ENCODE data around the gene SLC39A8. TPM values are rescaled to one million over a fixed set of nuclear protein-coding genes. Genes with fewer than 3 reads are reported as not detected.

The SLC39A8 gene
- total RNA-seq, 1 donor: 11.2 TPM

DNA sequence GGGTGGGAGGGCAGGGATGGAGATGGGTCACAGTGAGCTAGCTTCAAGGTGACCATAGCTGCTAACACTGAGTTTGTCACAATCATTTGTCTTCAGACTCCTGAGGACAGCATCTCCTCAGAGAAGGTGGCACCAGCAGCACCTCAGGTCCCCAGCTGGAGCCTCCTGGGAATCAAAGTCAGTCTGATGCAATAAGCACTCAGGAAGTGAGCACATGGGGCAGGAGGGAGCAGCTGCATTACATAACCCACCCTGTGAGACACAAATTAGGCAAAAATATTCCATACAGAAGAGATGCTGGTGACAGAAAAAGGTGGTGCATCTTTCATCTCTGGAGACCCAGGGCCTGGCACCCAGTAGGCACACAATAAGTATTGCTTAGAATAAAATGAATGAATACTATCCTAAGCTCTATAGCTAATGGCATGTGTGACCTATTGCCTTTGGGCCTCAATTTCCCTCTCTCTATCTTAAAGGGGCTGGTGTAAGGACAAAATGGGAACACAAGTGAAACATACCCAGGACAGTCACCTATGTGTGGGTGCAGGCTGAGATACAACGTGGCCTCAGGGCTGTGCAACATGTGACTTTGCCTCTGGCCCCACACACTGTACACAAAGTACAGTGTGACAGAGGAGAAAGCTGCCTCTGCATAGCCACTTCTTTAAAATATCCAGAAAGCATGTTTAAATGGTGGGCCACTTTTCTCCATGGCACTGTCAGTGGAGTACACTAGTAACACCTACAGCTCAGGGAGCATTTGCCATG is 37.1 kb downstream of the SLC39A8 start:
- Histone ChIP-seq H3K27me3 (ENCODE audit: insufficient read depth, low read length) (no peaks in the 10 kb centered on the region), H3K4me2 (ENCODE audit: insufficient read depth, low read length) (no peak overlapping the region), H3K9me3 (ENCODE audit: low read depth, low read length) (no peaks in the 10 kb centered on the region), H3K36me3 (ENCODE audit: insufficient read depth, low read length) (no peaks in the 10 kb centered on the region), H3K4me3 (ENCODE audit: insufficient read depth, low read length) (no peak overlapping the region), H4K20me1 (ENCODE audit: insufficient read depth, low read length) (no peaks in the 10 kb centered on the region), H3K4me1 (ENCODE audit: insufficient read depth, low read length) (no peaks in the 10 kb centered on the region), H2AFZ (ENCODE audit: low read length) (no peak overlapping the region), H3K79me2 (ENCODE audit: insufficient read depth, low read length) (no peaks in the 10 kb centered on the region), H3K27ac (ENCODE audit: low read depth, low read length) (no peak overlapping the region)
- DNase-seq (ENCODE audit: insufficient read length, low spot score, missing footprints): no peak
- TF ChIP-seq, protein P1, sequence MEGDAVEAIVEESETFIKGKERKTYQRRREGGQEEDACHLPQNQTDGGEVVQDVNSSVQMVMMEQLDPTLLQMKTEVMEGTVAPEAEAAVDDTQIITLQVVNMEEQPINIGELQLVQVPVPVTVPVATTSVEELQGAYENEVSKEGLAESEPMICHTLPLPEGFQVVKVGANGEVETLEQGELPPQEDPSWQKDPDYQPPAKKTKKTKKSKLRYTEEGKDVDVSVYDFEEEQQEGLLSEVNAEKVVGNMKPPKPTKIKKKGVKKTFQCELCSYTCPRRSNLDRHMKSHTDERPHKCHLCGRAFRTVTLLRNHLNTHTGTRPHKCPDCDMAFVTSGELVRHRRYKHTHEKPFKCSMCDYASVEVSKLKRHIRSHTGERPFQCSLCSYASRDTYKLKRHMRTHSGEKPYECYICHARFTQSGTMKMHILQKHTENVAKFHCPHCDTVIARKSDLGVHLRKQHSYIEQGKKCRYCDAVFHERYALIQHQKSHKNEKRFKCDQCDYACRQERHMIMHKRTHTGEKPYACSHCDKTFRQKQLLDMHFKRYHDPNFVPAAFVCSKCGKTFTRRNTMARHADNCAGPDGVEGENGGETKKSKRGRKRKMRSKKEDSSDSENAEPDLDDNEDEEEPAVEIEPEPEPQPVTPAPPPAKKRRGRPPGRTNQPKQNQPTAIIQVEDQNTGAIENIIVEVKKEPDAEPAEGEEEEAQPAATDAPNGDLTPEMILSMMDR (IDR thresholded peaks at IDR 0.05; ENCODE audit: extremely low read depth, low read depth, low read length): no peak

- H3K4me1 ChIP-seq (ENCODE audit: insufficient read depth, low read length): no peaks in the 10 kb centered on the region
- no peaks in the 10 kb centered on the region for H3K36me3 ChIP-seq (ENCODE audit: insufficient read depth, low read length)
- DNase-seq (ENCODE audit: insufficient read length, low spot score, missing footprints): no peak
- H3K9me3 ChIP-seq (ENCODE audit: low read depth, low read length): no peaks in the 10 kb centered on the region
- H3K79me2 ChIP-seq (ENCODE audit: insufficient read depth, low read length): no peaks in the 10 kb centered on the region
- H3K27me3 ChIP-seq (ENCODE audit: insufficient read depth, low read length): no peaks in the 10 kb centered on the region
- no peak overlapping the region for H3K27ac ChIP-seq (ENCODE audit: low read depth, low read length)
- H3K4me3 ChIP-seq (ENCODE audit: insufficient read depth, low read length): no peak overlapping the region
- H3K4me2 ChIP-seq (ENCODE audit: insufficient read depth, low read length): no peak overlapping the region
- TF ChIP-seq, protein P1 (IDR thresholded peaks at IDR 0.05; ENCODE audit: extremely low read depth, low read depth, low read length): no peak
- no peaks in the 10 kb centered on the region for H4K20me1 ChIP-seq (ENCODE audit: insufficient read depth, low read length)
- H2AFZ ChIP-seq (ENCODE audit: low read length): no peak overlapping the region
These were observed 39.6 kb downstream of the SLC39A8 start for GRCh38 chr4:102305666-102306065.

- no peak overlapping the region for H3K4me3 ChIP-seq (ENCODE audit: insufficient read depth, low read length)
- H3K79me2 ChIP-seq (ENCODE audit: insufficient read depth, low read length): no peaks in the 10 kb centered on the region
- no peak for DNase-seq (ENCODE audit: insufficient read length, low spot score, missing footprints)
- no peak overlapping the region for H3K27ac ChIP-seq (ENCODE audit: low read depth, low read length)
- H3K4me2 ChIP-seq (ENCODE audit: insufficient read depth, low read length): no peak overlapping the region
- no peaks in the 10 kb centered on the region for H3K4me1 ChIP-seq (ENCODE audit: insufficient read depth, low read length)
- TF ChIP-seq, protein P1 (IDR thresholded peaks at IDR 0.05; ENCODE audit: extremely low read depth, low read depth, low read length): no peak
- H2AFZ ChIP-seq (ENCODE audit: low read length): no peak overlapping the region
- no peaks in the 10 kb centered on the region for H3K9me3 ChIP-seq (ENCODE audit: low read depth, low read length)
- no peaks in the 10 kb centered on the region for H3K27me3 ChIP-seq (ENCODE audit: insufficient read depth, low read length)
- H3K36me3 ChIP-seq (ENCODE audit: insufficient read depth, low read length): no peaks in the 10 kb centered on the region
- H4K20me1 ChIP-seq (ENCODE audit: insufficient read depth, low read length): no peaks in the 10 kb centered on the region
These were observed 42.5 kb downstream of the SLC39A8 start for GRCh38 chr4:102302762-102303161.

DNA sequence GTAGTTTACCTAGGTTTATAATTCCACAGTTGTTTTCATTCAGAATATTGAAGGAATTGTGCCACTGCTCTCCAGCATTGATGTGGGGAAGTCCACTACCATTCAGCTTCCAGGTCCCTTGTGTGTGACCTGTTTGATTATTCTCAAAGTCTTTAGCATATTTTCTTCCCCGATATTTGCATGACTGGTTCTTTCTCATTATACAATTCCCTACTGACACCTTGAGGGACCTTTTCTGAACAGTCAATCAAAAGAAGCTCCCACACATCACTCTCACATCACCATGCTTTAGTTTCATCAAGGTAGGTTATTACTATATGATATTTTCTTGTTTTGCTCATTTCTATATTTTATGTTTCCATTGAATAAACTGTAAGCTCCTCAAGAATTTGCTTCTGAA is 44.1 kb downstream of the SLC39A8 start:
- H2AFZ ChIP-seq (ENCODE audit: low read length): no peak overlapping the region
- no peak for DNase-seq (ENCODE audit: insufficient read length, low spot score, missing footprints)
- no peak overlapping the region for H3K4me2 ChIP-seq (ENCODE audit: insufficient read depth, low read length)
- no peaks in the 10 kb centered on the region for H4K20me1 ChIP-seq (ENCODE audit: insufficient read depth, low read length)
- H3K79me2 ChIP-seq (ENCODE audit: insufficient read depth, low read length): no peaks in the 10 kb centered on the region
- no peaks in the 10 kb centered on the region for H3K4me1 ChIP-seq (ENCODE audit: insufficient read depth, low read length)
- TF ChIP-seq, protein P1 (IDR thresholded peaks at IDR 0.05; ENCODE audit: extremely low read depth, low read depth, low read length): no peak
- no peaks in the 10 kb centered on the region for H3K27me3 ChIP-seq (ENCODE audit: insufficient read depth, low read length)
- H3K36me3 ChIP-seq (ENCODE audit: insufficient read depth, low read length): no peaks in the 10 kb centered on the region
- H3K27ac ChIP-seq (ENCODE audit: low read depth, low read length): no peak overlapping the region
- H3K4me3 ChIP-seq (ENCODE audit: insufficient read depth, low read length): no peak overlapping the region
- no peaks in the 10 kb centered on the region for H3K9me3 ChIP-seq (ENCODE audit: low read depth, low read length)
